Uterus (tissue), 4 donors: ENCODE measurements around the gene ACE2. TPM values are rescaled to one million over a fixed set of nuclear protein-coding genes. Genes with fewer than 3 reads are reported as not detected.

Experiments
- DNase-seq, 2 donors: peaks; one replicate each; pipeline ENCODE4 v3.0.0-alpha.2; 2019 to 2020
- H3K27ac ChIP-seq, 2 donors: fragments of 200-600 bp; sonication (generic); 1 replicate in 1 of 2; 2 replicates in 1 of 2; pipeline ENCODE4 v1.5.1; 2016 to 2018
- H3K27me3 ChIP-seq, 2 donors: fragments of 200-600 bp; sonication (generic); one replicate each; pipeline ENCODE4 v1.5.1; 2018 to 2019; ENCODE audit warnings: control low read depth in 1 of 2
- H3K36me3 ChIP-seq, 2 donors: fragments of 200-600 bp; sonication (generic); one replicate each; pipeline ENCODE4 v1.5.1; 2019; ENCODE audit warnings: control low read depth in 1 of 2
- H3K4me1 ChIP-seq, 2 donors: fragments of 200-600 bp; sonication (generic); one replicate each; pipeline ENCODE4 v1.5.1; 2018 to 2019; ENCODE audit warnings: control low read depth in 1 of 2
- H3K4me3 ChIP-seq, 2 donors: fragments of 200-600 bp; sonication (generic); 1 replicate in 1 of 2; 2 replicates in 1 of 2; pipeline ENCODE4 v1.5.1; 2018 to 2019; ENCODE audit warnings: mild to moderate bottlenecking in 1 of 2
- H3K9me3 ChIP-seq, 2 donors: fragments of 200-600 bp; sonication (generic); one replicate each; pipeline ENCODE4 v1.5.1; 2019; ENCODE audit warnings: control low read depth in 1 of 2
- CTCF ChIP-seq, 4 experiments: fragments of 200-600 bp in 2 of 4; fragments of 450-650 bp in 2 of 4; sonication (generic) in 2 of 4; IDR thresholded peaks; one replicate each; pipeline ENCODE4 v1.5.1; 2016 to 2019; ENCODE audit warnings: antibody characterized with exemption in 4 of 4, mild to moderate bottlenecking in 2 of 4, moderate library complexity in 1 of 4
- POLR2A ChIP-seq, 2 donors: fragments of 450-650 bp; IDR thresholded peaks; one replicate each; pipeline ENCODE4 v1.6.1; 2016; ENCODE audit warnings: antibody characterized with exemption in 2 of 2, mild to moderate bottlenecking in 1 of 2, moderate library complexity in 1 of 2
- intact Hi-C: fragments of 100-400 bp; cut with DNase I; formaldehyde crosslinking; loops from one replicate; pipeline ENCODE4 v1.15.1; 2023; ENCODE audit warnings: low total_unique reads
- total RNA-seq, 4 donors: library from RNA; depleted of rRNA in 3 of 4; stranded (reverse); fragments of >200 nt in 3 of 4; gene quantifications; one replicate each; pipeline versions ENCODE4 v1.1.0 to v1.2.4, GENCODE V29; 2014 to 2023
- donor health status: DM: yes; HTN: yes; CAD: no.

The ACE2 gene
- total RNA-seq, 4 donors from 2014 or later = 0.62 to 1.5 TPM; not detected in 2

- H3K4me3 ChIP-seq = no peak overlapping the region
- H3K4me1 ChIP-seq = no peaks in the 10 kb centered on the region
- no peaks in the 10 kb centered on the region for H3K9me3 ChIP-seq
- intact Hi-C loops = no loop called here
- TF ChIP-seq CTCF (IDR thresholded peaks at IDR 0.05) = no peak
- no peak for TF ChIP-seq POLR2A (IDR thresholded peaks at IDR 0.05)
- no peak overlapping the region for H3K27ac ChIP-seq
- no peak for DNase-seq
- no peaks in the 10 kb centered on the region for H3K36me3 ChIP-seq
- peaks cover 0 to 3% of the 10 kb centered on the region in 2 donors for H3K27me3 ChIP-seq
Measured at GRCh38 chrX:15643786-15644559, 43.2 kb upstream of the ACE2 start.

- TF ChIP-seq CTCF (IDR thresholded peaks at IDR 0.05) (no peak), POLR2A (IDR thresholded peaks at IDR 0.05) (no peak)
- Histone ChIP-seq H3K36me3 (no peaks in the 10 kb centered on the region), H3K9me3 (no peaks in the 10 kb centered on the region), H3K27me3 (no peaks in the 10 kb centered on the region), H3K4me1 (no peaks in the 10 kb centered on the region), H3K4me3 (no peak overlapping the region), H3K27ac (no peak overlapping the region)
- no peak for DNase-seq
- intact Hi-C loops = no loop called here
Measured at GRCh38 chrX:15631637-15632036, 30.9 kb upstream of the ACE2 start.

- DNase-seq = no peak
- Histone ChIP-seq H3K27me3 (no peaks in the 10 kb centered on the region), H3K27ac (no peak overlapping the region), H3K36me3 (no peaks in the 10 kb centered on the region), H3K4me1 (no peaks in the 10 kb centered on the region), H3K9me3 (no peaks in the 10 kb centered on the region), H3K4me3 (no peak overlapping the region)
- no peak for TF ChIP-seq POLR2A (IDR thresholded peaks at IDR 0.05)
- no peak for TF ChIP-seq CTCF (IDR thresholded peaks at IDR 0.05)
- intact Hi-C loops = no loop called here
Measured at GRCh38 chrX:15623054-15623453, 22.3 kb upstream of the ACE2 start.

GRCh38 chrX:15619053-15619755 lies 18.4 kb upstream of the ACE2 start:
- no peaks in the 10 kb centered on the region for H3K36me3 ChIP-seq
- H3K4me3 ChIP-seq = no peak overlapping the region
- no peak overlapping the region for H3K27ac ChIP-seq
- H3K4me1 ChIP-seq = no peaks in the 10 kb centered on the region
- intact Hi-C loops = no loop called here
- no peaks in the 10 kb centered on the region for H3K9me3 ChIP-seq
- no peak for DNase-seq
- peaks cover 0 to 4% of the 10 kb centered on the region in 2 donors for H3K27me3 ChIP-seq
- no peak for TF ChIP-seq POLR2A (IDR thresholded peaks at IDR 0.05)

- no peak overlapping the region for H3K4me3 ChIP-seq
- peaks cover 0 to 4% of the 10 kb centered on the region in 2 donors for H3K27me3 ChIP-seq
- H3K27ac ChIP-seq = no peak overlapping the region
- H3K9me3 ChIP-seq = no peaks in the 10 kb centered on the region
- H3K36me3 ChIP-seq = no peaks in the 10 kb centered on the region
- no peaks in the 10 kb centered on the region for H3K4me1 ChIP-seq
- no peak for DNase-seq
- TF ChIP-seq POLR2A (IDR thresholded peaks at IDR 0.05) (no peak), CTCF (IDR thresholded peaks at IDR 0.05) (no peak)
- intact Hi-C loops = no loop called here
Measured at GRCh38 chrX:15617111-15617510, 16.4 kb upstream of the ACE2 start.
